Measurements from ENCODE around the gene NFIA. TPM values are rescaled to one million over a fixed set of nuclear protein-coding genes. Genes with fewer than 3 reads are reported as not detected.

NFIA gene
- polyA plus RNA-seq, 3 donors, result 3.9 to 25.9 (median 18.2) TPM

DNA sequence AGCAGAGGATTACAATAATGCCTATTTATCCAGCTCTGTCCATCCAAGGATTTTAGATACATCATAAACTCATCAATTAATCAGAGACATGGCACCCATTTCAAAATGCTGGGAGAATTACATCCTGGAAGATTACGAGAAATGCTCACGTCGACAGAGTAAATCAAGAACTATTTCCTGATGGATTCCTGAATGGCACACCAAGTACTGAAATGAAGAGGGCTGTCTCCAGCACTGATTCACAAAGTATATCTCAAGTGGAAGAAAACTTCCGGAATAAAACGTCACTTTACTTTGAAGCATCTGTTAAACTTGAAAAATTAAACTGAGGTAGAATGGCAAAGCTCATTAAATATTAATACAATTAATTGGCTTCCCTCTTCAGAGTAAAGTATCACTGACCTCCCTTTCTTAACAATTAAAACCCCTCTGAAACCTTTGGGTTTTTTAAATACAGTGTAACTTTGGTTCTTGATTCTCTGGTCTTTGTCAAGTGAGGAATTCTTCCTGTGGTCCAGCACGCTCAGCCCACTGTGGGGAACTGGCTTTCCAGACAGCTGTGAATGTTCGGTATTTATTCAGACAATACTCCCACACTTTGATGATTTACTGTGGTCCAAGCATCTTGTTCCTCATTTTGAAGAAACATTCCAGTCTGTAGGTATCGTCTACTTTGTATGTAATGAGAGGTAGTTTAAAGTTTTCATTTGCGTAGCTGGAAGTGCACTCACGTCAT, 288.0 kb downstream of the NFIA start:
- WGBS, 3 donors, result 89 to 93% (median 92%) methylated on average over 10 of the region's 10 CpGs
- no peak overlapping the region for H3K27ac ChIP-seq (ENCODE audit: low read depth, low read length)

DNA sequence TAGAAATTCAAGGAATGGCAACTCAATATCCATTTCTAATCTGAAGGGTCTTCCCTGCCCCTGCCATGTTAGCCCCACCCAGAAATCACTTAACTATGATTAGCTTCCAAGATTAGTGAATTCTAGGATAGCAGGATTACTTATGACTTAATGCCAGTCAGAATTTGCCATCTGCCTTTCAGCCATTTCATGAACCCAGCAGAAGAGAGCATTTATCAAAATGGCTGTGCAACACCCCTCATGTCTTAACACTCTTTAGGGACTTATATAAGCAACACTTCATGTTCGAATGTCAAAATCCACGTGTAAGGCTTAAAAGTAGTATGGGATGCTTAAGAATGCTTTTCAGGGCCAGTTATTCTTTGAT, 288.5 kb downstream of the NFIA start:
- 85 to 95% (median 88%) methylated on average over 2 of the region's 2 CpGs for WGBS, 3 donors
- no peak overlapping the region for H3K27ac ChIP-seq (ENCODE audit: low read depth, low read length)

DNA sequence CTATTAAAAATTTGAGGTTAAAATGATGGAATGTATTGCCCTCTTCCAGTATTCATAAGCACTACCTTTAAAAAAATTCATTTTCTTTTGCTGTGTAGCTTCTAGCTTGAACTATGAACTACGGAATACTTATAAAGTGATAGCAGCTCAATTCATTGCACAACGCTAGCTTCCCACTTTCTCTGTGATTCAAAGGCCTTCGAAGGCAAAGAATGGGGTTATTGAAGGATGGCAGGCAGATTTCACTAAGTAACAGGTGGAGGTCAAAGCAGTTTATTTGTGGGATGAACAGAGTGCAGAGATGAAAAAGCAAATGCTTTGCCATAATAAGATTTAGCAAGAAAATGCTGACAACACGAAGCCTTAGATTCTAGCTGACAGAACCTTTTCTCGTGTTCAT, 290.6 kb downstream of the NFIA start:
- 85 to 92% (median 91%) methylated on average over 5 of the region's 5 CpGs for WGBS, 3 donors
- no peak overlapping the region for H3K27ac ChIP-seq (ENCODE audit: low read depth, low read length)

DNA sequence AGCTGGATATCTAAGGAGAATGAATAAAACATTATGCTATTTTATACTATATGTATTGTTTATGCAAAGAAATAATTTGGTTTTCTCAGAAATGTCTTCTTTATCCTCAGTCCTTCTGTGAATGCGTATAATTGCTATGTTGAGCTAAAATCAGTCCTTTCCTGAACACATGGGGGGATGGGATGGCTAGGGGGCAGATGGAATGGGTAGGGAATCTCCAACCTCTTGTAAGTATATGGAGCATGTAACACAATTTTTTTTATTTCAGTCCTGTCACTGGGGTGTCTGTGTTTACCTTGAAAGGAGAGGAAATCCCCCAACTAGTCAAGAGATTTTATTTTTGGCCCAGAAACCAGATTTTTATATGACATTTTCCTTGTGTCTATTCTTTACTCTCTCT, 291.8 kb downstream of the NFIA start:
- 99 to 100% (median 100%) methylated on average over 1 of the region's 1 CpG for WGBS, 3 donors
- no peak overlapping the region for H3K27ac ChIP-seq (ENCODE audit: low read depth, low read length)

DNA sequence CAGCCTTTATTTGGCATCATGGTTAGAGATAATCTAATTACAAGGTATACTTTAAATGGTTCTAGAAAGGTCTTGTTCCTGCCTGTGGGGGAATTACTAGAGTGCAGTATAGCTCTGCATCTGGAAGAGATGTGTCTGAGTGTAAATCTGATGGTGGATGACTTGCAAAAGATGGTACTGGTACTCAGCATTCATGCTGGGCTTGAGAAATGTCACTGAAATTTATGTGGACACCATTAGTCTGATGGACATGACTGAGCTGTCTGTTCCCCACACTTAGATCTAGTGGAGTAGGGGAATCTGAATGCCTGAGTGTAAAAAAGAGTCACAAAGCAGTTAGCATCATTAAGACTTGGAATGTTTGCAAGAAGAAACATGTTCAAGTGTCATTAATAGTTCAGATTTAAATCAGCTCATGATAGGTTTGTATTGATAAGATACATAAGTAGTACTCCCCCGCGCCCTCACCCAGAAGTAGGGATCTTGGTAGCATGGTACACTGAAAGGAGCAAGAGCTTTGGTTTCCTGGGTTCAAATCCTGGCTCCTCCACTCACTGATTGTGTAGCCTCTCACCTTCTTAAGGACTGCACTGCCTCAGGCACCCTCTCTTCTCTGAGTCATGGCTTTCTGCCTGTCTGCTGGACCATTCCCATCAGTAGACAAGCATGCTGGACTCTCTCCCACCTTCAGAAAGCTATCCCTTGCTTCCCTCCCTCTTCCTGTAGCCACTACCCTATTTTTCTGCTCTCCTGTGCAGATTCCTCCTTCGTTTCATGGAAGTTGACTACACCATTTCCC, 292.9 kb downstream of the NFIA start:
- H3K27ac ChIP-seq (ENCODE audit: low read depth, low read length), result no peak overlapping the region
- WGBS, 3 donors, result 83 to 96% (median 88%) methylated on average over 3 of the region's 3 CpGs

DNA sequence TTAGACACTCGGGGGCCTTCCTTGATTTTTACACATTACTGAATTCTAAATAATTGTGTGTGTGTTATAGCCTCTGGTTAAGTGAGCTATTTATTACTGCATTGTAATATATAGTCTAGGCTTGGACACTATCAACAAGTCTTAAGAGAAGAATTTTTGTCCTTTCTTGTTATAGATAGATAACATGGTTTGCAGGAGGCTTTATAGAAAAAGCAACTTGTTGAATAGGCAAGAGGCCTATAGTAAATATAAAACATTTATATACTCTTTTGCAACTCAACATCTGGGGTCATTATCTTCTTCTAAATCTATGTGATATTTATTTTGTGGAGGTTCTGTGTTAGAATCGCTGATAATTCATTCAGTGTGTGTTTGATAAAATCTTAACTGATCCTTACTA, 293.8 kb downstream of the NFIA start:
- WGBS, 3 donors, result 94 to 96% (median 95%) methylated on average over 2 of the region's 2 CpGs

DNA sequence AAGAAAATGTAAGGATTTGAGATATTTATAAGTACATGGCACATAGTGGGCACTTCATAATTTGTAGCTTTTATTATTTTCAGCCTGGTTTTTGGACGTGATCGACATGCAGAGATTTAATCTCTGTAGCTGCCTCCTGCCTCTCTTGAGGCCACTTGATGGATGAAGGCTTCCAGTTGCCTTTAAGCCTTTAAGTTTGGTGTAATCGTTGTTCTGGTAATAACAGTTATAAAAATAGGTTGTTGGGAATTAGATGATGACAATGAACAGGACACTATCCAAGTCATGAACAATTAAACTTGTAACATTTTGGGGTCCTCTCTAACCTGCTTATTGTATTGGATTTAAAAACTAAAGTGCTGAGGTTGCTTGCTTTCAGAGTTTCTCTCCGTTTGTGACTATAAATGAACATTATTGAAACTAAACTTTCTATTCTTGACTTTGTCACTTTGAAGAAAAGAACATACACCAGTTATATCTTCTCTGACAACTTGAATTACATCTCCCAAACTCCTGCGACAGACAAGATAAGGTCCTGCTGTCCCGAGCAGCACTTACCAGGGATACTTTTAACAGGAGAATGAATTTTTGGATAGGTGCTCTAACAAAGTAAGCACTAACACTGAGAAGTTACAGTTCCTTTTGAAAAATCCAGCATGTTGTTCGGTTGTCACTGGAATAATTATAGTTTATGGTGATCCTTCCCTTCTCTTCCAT, 295.0 kb downstream of the NFIA start:
- WGBS, 3 donors, result 81 to 90% (median 83%) methylated on average over 7 of the region's 7 CpGs
- H3K27ac ChIP-seq (ENCODE audit: low read depth, low read length), result no peak overlapping the region

More for the DNA sequence above, 293.8 kb downstream of the NFIA start:
- H3K27ac ChIP-seq (ENCODE audit: low read depth, low read length), result no peak overlapping the region

DNA sequence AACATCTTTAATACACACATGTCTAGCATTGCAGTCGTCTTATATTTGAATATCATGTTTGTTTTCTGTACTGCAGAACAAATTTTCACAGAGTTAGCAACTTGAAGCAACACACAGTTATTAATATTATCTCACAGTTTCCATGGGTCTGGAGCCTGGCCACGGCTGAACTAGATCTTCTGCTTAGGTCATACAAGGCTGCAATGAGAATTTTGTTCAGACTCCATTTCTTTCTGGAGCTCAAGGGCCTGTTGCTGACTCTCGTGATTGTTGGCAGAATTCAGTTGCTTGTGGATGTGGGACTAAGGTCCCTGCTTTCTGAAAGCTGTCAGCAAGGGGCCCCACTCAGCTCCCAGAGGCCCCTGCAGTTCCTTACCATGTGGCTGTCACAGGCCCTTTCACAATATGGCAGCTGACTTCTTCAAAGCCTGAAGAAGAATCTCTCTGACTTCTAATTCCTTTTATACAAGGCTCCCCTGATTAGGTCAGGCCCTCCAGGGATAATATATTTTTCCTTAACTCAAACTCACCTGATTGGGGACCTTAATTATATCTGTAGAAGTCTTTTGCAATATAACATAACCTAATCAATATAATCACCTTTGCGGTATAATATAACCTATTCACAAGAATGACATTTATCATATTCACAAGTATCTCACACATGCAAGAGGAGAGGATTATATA, 296.3 kb downstream of the NFIA start:
- no peak overlapping the region for H3K27ac ChIP-seq (ENCODE audit: low read depth, low read length)
- WGBS, 3 donors, result 58 to 71% (median 61%) methylated on average over 4 of the region's 4 CpGs

DNA sequence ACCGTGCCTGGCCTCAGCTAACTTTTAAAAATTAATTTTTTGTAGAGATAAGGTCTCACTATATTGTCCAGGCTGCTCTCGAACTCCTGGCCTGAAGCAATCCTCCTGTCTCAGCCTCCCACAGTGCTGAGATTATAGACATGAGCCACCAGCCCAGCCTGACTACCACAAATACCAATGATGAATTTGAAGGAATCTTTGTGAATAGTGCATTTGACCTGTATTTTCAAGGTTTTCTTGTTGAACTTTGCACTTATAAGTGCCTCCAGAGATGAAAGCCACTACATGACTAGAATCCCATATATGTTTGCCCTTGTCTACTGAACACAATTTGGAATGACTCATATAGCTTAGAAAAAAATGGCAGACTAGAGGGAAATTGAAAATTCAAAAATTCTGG, 297.3 kb downstream of the NFIA start:
- WGBS, 3 donors, result 93 to 95% (median 95%) methylated on average over 2 of the region's 2 CpGs
- H3K27ac ChIP-seq (ENCODE audit: low read depth, low read length), result no peak overlapping the region

DNA sequence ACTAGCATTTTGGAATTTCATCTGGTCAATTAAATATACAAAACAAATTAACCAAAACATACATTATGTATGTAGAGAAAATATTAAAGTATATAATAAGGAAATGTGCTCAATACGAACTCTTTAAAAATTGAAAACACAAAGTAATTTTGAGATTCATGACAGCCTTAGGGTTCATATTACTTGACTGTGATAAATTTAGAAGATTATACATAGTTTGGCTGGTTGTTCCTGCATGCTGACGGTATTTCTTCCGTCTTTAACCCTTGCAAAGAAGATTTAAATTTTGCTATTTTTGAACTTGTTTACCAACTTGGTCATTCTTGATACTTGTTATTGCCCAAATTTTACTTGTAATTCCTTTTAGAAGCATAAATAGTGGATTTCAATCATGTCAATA, 298.2 kb downstream of the NFIA start:
- H3K27ac ChIP-seq (ENCODE audit: low read depth, low read length), result no peak overlapping the region
- 89 to 91% (median 89%) methylated on average over 3 of the region's 3 CpGs for WGBS, 3 donors

DNA sequence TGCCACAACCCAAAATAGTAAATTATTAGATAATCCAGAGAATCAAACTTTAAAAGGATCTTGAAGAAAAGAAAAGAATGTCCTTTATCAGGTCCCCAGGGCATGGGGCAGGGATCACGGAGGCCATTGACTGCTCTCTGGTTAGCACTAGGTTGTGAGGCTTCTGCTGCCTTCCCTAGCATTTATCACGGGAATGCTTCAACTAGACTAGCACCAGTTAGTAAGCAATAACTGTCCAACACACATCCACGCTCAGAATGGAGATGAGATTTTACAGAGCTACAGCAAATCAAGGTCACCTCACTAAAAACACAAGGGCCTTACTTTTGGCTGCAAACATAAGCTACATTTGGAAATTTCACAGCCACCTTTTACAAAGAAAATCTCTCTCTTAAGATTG, 304.0 kb downstream of the NFIA start:
- no peak overlapping the region for H3K27ac ChIP-seq (ENCODE audit: low read depth, low read length)
- 84 to 92% (median 91%) methylated on average over 3 of the region's 3 CpGs for WGBS, 3 donors

DNA sequence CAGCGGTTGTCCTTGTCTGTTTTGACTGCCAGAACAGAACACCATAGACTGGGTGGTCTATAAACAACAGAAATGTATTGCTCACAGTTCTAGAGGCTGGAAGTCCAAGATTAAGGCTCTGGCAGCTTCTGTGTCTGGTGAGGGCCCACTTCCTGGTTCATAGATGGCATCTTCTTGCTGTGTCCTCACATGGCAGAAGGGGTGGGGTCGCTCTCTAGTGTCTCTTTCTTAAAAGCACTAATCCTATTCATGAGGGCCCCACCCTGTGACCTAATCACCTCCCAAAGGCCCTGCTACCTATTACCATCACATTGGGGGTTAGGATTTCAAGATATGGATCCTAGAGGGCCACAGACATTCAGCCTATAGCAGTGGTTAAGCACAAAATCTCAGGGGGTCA, 304.4 kb downstream of the NFIA start:
- WGBS, 3 donors, result 99 to 100% (median 100%) methylated on average over 2 of the region's 2 CpGs
- H3K27ac ChIP-seq (ENCODE audit: low read depth, low read length), result no peak overlapping the region

DNA sequence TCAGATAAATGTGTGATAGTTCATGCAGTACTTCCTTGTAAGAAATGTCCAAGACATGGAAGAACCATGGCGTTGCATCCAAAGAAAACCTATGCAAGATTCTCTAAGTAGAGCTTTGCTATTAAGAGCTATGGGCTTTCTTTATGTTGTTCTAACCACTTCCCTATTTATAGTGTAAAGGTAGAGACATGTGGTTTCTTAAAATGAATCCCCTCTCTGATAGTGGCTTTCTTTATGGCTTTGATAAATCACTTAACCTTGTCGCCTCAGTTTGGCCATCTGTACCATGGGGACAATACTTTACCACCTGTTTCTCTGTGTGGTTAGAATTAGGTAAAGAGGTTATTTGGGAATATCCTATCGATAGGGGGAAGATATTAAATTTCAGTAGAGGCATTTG, 305.5 kb downstream of the NFIA start:
- no peak overlapping the region for H3K27ac ChIP-seq (ENCODE audit: low read depth, low read length)
- WGBS, 3 donors, result 72 to 94% (median 93%) methylated on average over 3 of the region's 3 CpGs

DNA sequence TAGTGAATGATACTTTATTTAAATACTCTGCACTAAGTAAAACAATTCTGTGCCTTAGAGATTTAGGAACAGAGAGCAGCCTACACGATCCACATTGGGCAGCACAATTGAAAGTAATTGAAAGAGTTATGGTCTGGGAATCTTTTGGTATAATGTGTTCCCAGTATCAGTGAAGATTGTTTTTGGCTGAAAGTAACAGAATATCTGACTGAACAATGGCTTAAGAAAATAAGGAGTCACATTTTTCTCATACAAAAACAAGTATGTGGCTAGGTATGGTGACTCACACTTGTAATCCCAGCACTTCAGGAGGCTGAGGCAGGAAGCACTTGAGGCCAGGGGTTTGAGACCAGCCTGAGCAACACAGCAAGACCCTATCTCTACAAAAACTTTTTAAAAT, 306.2 kb downstream of the NFIA start:
- H3K27ac ChIP-seq (ENCODE audit: low read depth, low read length), result no peak overlapping the region
- WGBS, 3 donors, result 76 to 93% (median 88%) methylated on average over 1 of the region's 1 CpG

DNA sequence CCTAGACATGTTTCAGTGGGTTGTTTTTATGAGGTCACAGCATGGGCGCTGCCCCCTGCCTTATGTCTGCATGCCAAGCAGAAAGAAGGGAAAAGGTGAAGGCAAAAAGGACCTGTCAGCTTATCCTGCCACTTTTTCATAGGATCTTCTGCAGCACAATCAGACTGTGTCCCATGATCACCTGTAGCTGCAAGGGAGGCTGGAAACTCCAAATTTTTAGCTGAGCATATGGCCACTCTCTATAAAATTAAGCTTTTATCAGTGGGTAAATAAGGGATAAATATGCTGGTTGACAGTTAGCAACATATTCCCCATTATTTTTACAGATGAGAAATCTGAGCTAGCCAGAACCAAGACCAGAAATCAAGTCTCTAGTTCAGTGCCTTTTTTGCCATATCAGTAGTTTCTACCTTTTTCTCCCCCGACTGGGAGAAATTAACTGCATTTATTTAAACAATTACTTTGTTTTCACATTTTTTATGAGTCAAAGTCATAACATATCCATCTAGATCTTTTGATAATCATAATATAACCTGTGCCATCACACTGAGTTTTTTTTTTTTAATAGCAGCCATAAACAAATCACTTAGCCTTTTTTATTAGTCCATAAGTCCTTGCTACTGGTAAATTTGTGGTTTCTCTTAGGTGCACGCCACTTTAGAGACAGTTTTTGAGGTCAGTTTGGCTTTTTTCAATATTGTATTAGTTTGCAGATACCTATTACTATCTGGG, 307.0 kb downstream of the NFIA start:
- no peak overlapping the region for H3K27ac ChIP-seq (ENCODE audit: low read depth, low read length)
- WGBS, 3 donors, result 83 to 96% (median 92%) methylated on average over 3 of the region's 3 CpGs

DNA sequence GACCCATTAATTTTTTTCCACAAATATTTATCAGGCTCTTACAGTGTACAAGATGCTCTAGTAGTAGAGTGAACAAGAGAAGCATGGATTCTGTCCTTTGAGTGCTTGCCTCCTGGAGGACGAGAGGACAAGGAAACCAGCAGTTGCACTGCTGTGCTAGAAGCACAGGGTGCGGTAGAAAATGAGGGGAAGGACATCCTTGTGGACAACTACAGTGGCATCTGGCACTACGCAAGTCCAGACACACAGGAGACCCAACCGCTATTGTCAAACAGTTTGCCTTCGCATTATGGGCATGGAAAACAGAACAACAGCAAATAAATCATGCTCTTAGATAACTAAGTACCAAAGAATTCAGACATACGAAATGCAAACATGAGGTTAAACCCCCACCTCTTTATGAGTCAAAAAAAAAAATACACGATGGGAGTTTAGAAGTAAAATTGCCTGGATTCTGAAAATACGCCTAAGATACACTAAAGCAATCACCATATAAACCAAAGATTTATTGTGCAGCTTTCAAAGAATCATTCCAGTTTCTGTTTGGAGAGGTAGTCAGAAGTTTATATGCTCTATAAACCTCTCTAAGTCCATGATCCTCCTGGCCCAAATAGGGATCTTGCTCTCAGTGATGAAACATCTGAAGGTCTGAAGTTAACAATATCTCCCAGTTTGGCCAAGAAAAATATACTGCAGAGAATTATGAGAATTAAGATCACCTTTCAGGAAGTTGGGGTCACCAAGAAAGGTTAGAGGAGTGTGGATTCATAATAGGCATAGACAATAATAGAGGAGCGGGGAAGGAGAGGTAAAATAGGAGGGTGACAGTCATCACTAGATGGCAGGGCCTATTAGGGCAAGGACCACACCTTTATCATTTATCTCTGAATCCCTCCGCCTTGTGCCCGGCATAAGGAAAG, 307.8 kb downstream of the NFIA start:
- H3K27ac ChIP-seq (ENCODE audit: low read depth, low read length), result no peak overlapping the region
- 89 to 92% (median 89%) methylated on average over 11 of the region's 11 CpGs for WGBS, 3 donors

DNA sequence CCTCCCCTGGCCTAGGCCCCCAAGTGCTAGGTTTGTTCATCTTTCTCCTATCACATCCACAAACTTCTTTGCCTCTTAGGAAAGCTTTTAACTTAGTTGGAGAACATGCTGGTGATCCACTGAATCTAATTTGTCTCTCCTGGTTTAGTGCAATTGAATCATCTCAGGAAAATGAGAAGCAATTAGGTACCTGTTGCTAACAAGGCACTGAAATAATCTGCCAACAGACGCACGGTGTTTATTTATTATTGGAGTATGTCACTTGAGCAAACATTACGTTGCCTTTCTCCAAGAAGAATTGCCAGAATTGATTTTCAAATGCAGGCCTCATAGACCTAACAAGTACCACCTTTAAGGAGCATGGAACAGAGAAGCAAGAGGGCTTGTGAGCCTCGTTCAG, 309.4 kb downstream of the NFIA start:
- H3K27ac ChIP-seq (ENCODE audit: low read depth, low read length), result no peak overlapping the region
- WGBS, 3 donors, result 50 to 73% (median 57%) methylated on average over 4 of the region's 4 CpGs

Measured in adipose tissue (tissue), 3 donors.